GM21723 (cell line): ENCODE measurements around the gene ZFPM1.

Experiments
- ATAC-seq: cut with Tn5 transposase; IDR thresholded peaks from one replicate; pipeline ENCODE4 v1.9.1; 2021; ENCODE audit warnings: mild to moderate bottlenecking, moderate library complexity; ENCODE audit not compliant: unreplicated experiment

The ZFPM1 gene

GRCh38 chr16:88556294-88556988 lies 103.4 kb downstream of the ZFPM1 start:
- ATAC-seq, result no peak

- no peak for ATAC-seq
These were observed 105.7 kb downstream of the ZFPM1 start for GRCh38 chr16:88558457-88559442.

GRCh38 chr16:88560714-88561484 lies 107.8 kb downstream of the ZFPM1 start:
- no peak for ATAC-seq

- no peak for ATAC-seq
These were observed 108.6 kb downstream of the ZFPM1 start for GRCh38 chr16:88561485-88562359.

GRCh38 chr16:88566158-88566557 lies 113.1 kb downstream of the ZFPM1 start:
- ATAC-seq, result no peak

- ATAC-seq, result no peak
These were observed 115.9 kb downstream of the ZFPM1 start for GRCh38 chr16:88568710-88569613.

GRCh38 chr16:88569614-88569984 lies 116.5 kb downstream of the ZFPM1 start:
- ATAC-seq, result peak; percentile 31

GRCh38 chr16:88569985-88570690 lies 117.1 kb downstream of the ZFPM1 start, which contains the start of gene ZC3H18:
Gene ZC3H18, plus strand, starts transcription at chr16:88570403. Its CDS starts 6,721 bp downstream, at chr16:88577124.
- ATAC-seq, result peak; percentile 63

- ATAC-seq, result peak; percentile 16
These were observed 117.6 kb downstream of the ZFPM1 start for GRCh38 chr16:88570691-88571092.

- no peak for ATAC-seq
These were observed 122.2 kb downstream of the ZFPM1 start for GRCh38 chr16:88575251-88575650.

- ATAC-seq, result no peak
These were observed 123.2 kb downstream of the ZFPM1 start for GRCh38 chr16:88576307-88576706.

GRCh38 chr16:88577166-88577565 lies 124.1 kb downstream of the ZFPM1 start:
- ATAC-seq, result no peak

GRCh38 chr16:88578446-88579313 lies 125.6 kb downstream of the ZFPM1 start:
- no peak for ATAC-seq

- no peak for ATAC-seq
These were observed 127.3 kb downstream of the ZFPM1 start for GRCh38 chr16:88580371-88580770.

GRCh38 chr16:88581033-88581432 lies 128.0 kb downstream of the ZFPM1 start:
- ATAC-seq, result no peak

GRCh38 chr16:88582912-88583575 lies 130.0 kb downstream of the ZFPM1 start:
- ATAC-seq, result no peak

- ATAC-seq, result no peak
These were observed 131.6 kb downstream of the ZFPM1 start for GRCh38 chr16:88584676-88585075.
